HAP-1 (cell line): ENCODE measurements around the gene DCTN2.
A peak's percentile ranks its signal among the peaks of the same experiment; 100 is the strongest.
"Not testable (repeated sequence)": the region's sequence is repeated elsewhere in the genome, so short reads cannot be mapped to it uniquely, and the experiment has no call there.

ENCODE experiments used
- DNase-seq, 2 experiments: peaks; one replicate each; pipeline ENCODE4 v3.0.0-alpha.2; 2016 to 2020; ENCODE audit warnings: low spot score in 2 of 2
- H3K27me3 ChIP-seq: fragments of 250-450 bp; sonication (Bioruptor Pico); 2 replicates; pipeline ENCODE4 v1.5.1; 2020; ENCODE audit warnings: low read depth, mild to moderate bottlenecking, moderate library complexity
- H3K36me3 ChIP-seq: fragments of 250-450 bp; sonication (Bioruptor Pico); replicated peaks from 2 replicates; pipeline ENCODE4 v1.5.1; 2020; ENCODE audit warnings: mild to moderate bottlenecking
- H3K4me1 ChIP-seq: fragments of 250-450 bp; sonication (Bioruptor Pico); 2 replicates; pipeline ENCODE4 v1.5.1; 2020; ENCODE audit warnings: mild to moderate bottlenecking
- H3K4me3 ChIP-seq: fragments of 250-450 bp; sonication (Bioruptor Pico); 2 replicates; pipeline ENCODE4 v1.5.1; 2020; ENCODE audit warnings: mild to moderate bottlenecking, moderate library complexity
- H3K9me3 ChIP-seq: fragments of 250-450 bp; sonication (Bioruptor Pico); 2 replicates; pipeline ENCODE4 v1.5.1; 2020; ENCODE audit warnings: mild to moderate bottlenecking, moderate library complexity
- in situ Hi-C: fragments of 300-500 bp; cut with MboI; formaldehyde crosslinking; loops from 3 replicates; pipeline ENCODE4 v1.14.3; 2020; ENCODE audit warnings: low sequenced_read_pairs, inconsistent platforms, mixed read lengths

Gene DCTN2

GRCh38 chr12:57500213-57500612, 46.8 kb downstream of the DCTN2 start:
- peaks cover 8% of the 10 kb centered on the region for H3K4me1 ChIP-seq
- in situ Hi-C loops: no loop called here
- no peak overlapping the region for H3K4me3 ChIP-seq
- DNase-seq: no peak
- H3K36me3 ChIP-seq: peaks cover 94% of the 10 kb centered on the region
- no peaks in the 10 kb centered on the region for H3K27me3 ChIP-seq
- no peaks in the 10 kb centered on the region for H3K9me3 ChIP-seq

GRCh38 chr12:57498571-57498970, 48.4 kb downstream of the DCTN2 start:
- peak in 1 of 2 experiments; percentile 1 for DNase-seq
- in situ Hi-C loops: no loop called here
- no peaks in the 10 kb centered on the region for H3K9me3 ChIP-seq
- H3K4me3 ChIP-seq: no peak overlapping the region
- H3K4me1 ChIP-seq: no peaks in the 10 kb centered on the region; the same call in 1 of the 2 replicates
- no peaks in the 10 kb centered on the region for H3K27me3 ChIP-seq
- H3K36me3 ChIP-seq: peaks cover 86% of the 10 kb centered on the region

GRCh38 chr12:57498132-57498502, 48.9 kb downstream of the DCTN2 start:
- in situ Hi-C loops: no loop called here
- no peaks in the 10 kb centered on the region for H3K27me3 ChIP-seq
- H3K4me3 ChIP-seq: no peak overlapping the region
- peaks cover 83% of the 10 kb centered on the region for H3K36me3 ChIP-seq
- DNase-seq: peak in 1 of 2 experiments; percentile 1
- H3K4me1 ChIP-seq: no peaks in the 10 kb centered on the region
- H3K9me3 ChIP-seq: no peaks in the 10 kb centered on the region

GRCh38 chr12:57497223-57498131, 49.5 kb downstream of the DCTN2 start:
- Histone ChIP-seq H3K36me3 (peaks cover 83% of the 10 kb centered on the region), H3K9me3 (no peaks in the 10 kb centered on the region), H3K4me1 (no peaks in the 10 kb centered on the region), H3K27me3 (no peaks in the 10 kb centered on the region), H3K4me3 (no peak overlapping the region)
- in situ Hi-C loops: no loop called here
- DNase-seq: no peak

- no peaks in the 10 kb centered on the region for H3K4me1 ChIP-seq
- no peaks in the 10 kb centered on the region for H3K9me3 ChIP-seq
- DNase-seq: peak in 1 of 2 experiments; percentile 2
- peaks cover 83% of the 10 kb centered on the region for H3K36me3 ChIP-seq
- no peaks in the 10 kb centered on the region for H3K27me3 ChIP-seq
- in situ Hi-C loops: no loop called here
- H3K4me3 ChIP-seq: no peak overlapping the region
Observed at GRCh38 chr12:57496822-57497221, 50.2 kb downstream of the DCTN2 start.

- in situ Hi-C loops, H3K9me3 ChIP-seq, H3K4me3 ChIP-seq, DNase-seq, H3K4me1 ChIP-seq, H3K27me3 ChIP-seq: not testable (repeated sequence)
- H3K36me3 ChIP-seq: peaks cover 81% of the 10 kb centered on the region
Observed at GRCh38 chr12:57495051-57495701, 51.8 kb downstream of the DCTN2 start.

GRCh38 chr12:57491393-57492280, 55.4 kb downstream of the DCTN2 start:
- H3K4me3 ChIP-seq: no peak overlapping the region
- DNase-seq: peak in 1 of 2 experiments; percentile 28
- H3K36me3 ChIP-seq: peaks cover 62% of the 10 kb centered on the region
- in situ Hi-C loops: no loop called here
- H3K27me3 ChIP-seq: no peaks in the 10 kb centered on the region
- no peaks in the 10 kb centered on the region for H3K4me1 ChIP-seq
- H3K9me3 ChIP-seq: no peaks in the 10 kb centered on the region

- in situ Hi-C loops: no loop called here
- H3K4me1 ChIP-seq: no peaks in the 10 kb centered on the region
- H3K27me3 ChIP-seq: no peaks in the 10 kb centered on the region
- DNase-seq: no peak
- no peak overlapping the region for H3K4me3 ChIP-seq
- peaks cover 51% of the 10 kb centered on the region for H3K36me3 ChIP-seq
- no peaks in the 10 kb centered on the region for H3K9me3 ChIP-seq
Observed at GRCh38 chr12:57490126-57490525, 56.9 kb downstream of the DCTN2 start.

GRCh38 chr12:57489157-57489641, 57.8 kb downstream of the DCTN2 start:
- Histone ChIP-seq H3K4me3 (peak overlapping the region; percentile 92), H3K27me3 (no peaks in the 10 kb centered on the region), H3K9me3 (no peaks in the 10 kb centered on the region), H3K36me3 (peaks cover 46% of the 10 kb centered on the region), H3K4me1 (no peaks in the 10 kb centered on the region)
- in situ Hi-C loops: no loop called here
- DNase-seq: no peak

GRCh38 chr12:57488402-57489156, 58.4 kb downstream of the DCTN2 start:
- in situ Hi-C loops: no loop called here
- Histone ChIP-seq H3K4me1 (no peaks in the 10 kb centered on the region), H3K36me3 (peaks cover 42% of the 10 kb centered on the region), H3K27me3 (no peaks in the 10 kb centered on the region), H3K9me3 (no peaks in the 10 kb centered on the region), H3K4me3 (peak overlapping the region; percentile 92)
- no peak for DNase-seq

- Histone ChIP-seq H3K4me1 (no peaks in the 10 kb centered on the region), H3K4me3 (peak within 1 kb of the TSS; percentile 92), H3K9me3 (no peaks in the 10 kb centered on the region), H3K27me3 (no peaks in the 10 kb centered on the region), H3K36me3 (peaks cover 39% of the 10 kb centered on the region)
- DNase-seq: peak; percentile 94 to 97
- in situ Hi-C loops: no loop called here
Observed at GRCh38 chr12:57487597-57488401, 59.2 kb downstream of the DCTN2 start, which contains the start of gene MARS1. TSS of gene MARS1 (plus strand) at chr12:57488068. CDS start at chr12:57488091, 23 bp downstream.

GRCh38 chr12:57487055-57487596, 59.9 kb downstream of the DCTN2 start:
- no peak for DNase-seq
- in situ Hi-C loops: no loop called here
- H3K4me3 ChIP-seq: peak overlapping the region; percentile 92
- no peaks in the 10 kb centered on the region for H3K4me1 ChIP-seq
- H3K27me3 ChIP-seq: no peaks in the 10 kb centered on the region
- no peaks in the 10 kb centered on the region for H3K9me3 ChIP-seq
- H3K36me3 ChIP-seq: peaks cover 33% of the 10 kb centered on the region
